Neural cell (in vitro differentiated cells): ENCODE measurements around the gene PTAFR. TPM values are rescaled to one million over a fixed set of nuclear protein-coding genes. Genes with fewer than 3 reads are reported as not detected.

ENCODE experiments used
- H2AFZ ChIP-seq: fragments of 200-600, 300-800 bp; sonication (generic), shearing (Covaris generic); 2 replicates; pipeline ENCODE4 v1.6.0; 2014; ENCODE audit warnings: low read depth, mild to moderate bottlenecking, antibody characterized with exemption, low read length, moderate library complexity
- H3F3A ChIP-seq: fragments of 200-600 bp; shearing (Covaris generic); 2 replicates; pipeline ENCODE4 v1.6.1; 2016; ENCODE audit warnings: mild to moderate bottlenecking, moderate library complexity, mixed read lengths, antibody characterized with exemption, low read length; ENCODE audit not compliant: insufficient read depth, poor library complexity, severe bottlenecking
- H3K27ac ChIP-seq: fragments of 200-600, 300-800 bp; sonication (generic), shearing (Covaris generic); 2 replicates; pipeline ENCODE4 v1.5.1; 2014; ENCODE audit warnings: mild to moderate bottlenecking, low read length, moderate library complexity
- H3K27me3 ChIP-seq: fragments of 300-800, 200-600 bp; sonication (generic), shearing (Covaris generic); 2 replicates; pipeline ENCODE4 v1.6.0; 2014; ENCODE audit warnings: mild to moderate bottlenecking, low read depth, low read length, moderate library complexity; ENCODE audit not compliant: insufficient read depth
- H3K36me3 ChIP-seq: fragments of 300-800, 200-600 bp; sonication (generic), shearing (Covaris generic); 2 replicates; pipeline ENCODE4 v1.5.1; 2014; ENCODE audit warnings: mild to moderate bottlenecking, antibody characterized with exemption, low read length, moderate library complexity; ENCODE audit not compliant: insufficient read depth
- H3K4me2 ChIP-seq: fragments of 300-800, 200-600 bp; sonication (generic), shearing (Covaris generic); 2 replicates; pipeline ENCODE4 v1.6.0; 2014; ENCODE audit warnings: mild to moderate bottlenecking, low read length
- H3K4me3 ChIP-seq: fragments of 300-800, 200-600 bp; sonication (generic), shearing (Covaris generic); 2 replicates; pipeline ENCODE4 v1.5.1; 2014; ENCODE audit warnings: mild to moderate bottlenecking, low read length, moderate library complexity
- H3K79me2 ChIP-seq: fragments of 200-600 bp; shearing (Covaris generic); replicated peaks from 2 replicates; pipeline ENCODE4 v1.6.0; 2014; ENCODE audit warnings: mild to moderate bottlenecking, low read length, moderate library complexity; ENCODE audit not compliant: insufficient read depth
- H3K9ac ChIP-seq: fragments of 300-800, 200-600 bp; sonication (generic), shearing (Covaris generic); 2 replicates; pipeline ENCODE4 v1.6.1; 2016; ENCODE audit warnings: mild to moderate bottlenecking, low read length, mixed read lengths
- H3K9me2 ChIP-seq: fragments of 200-600 bp; shearing (Covaris generic); 2 replicates; pipeline ENCODE4 v1.6.1; 2016; ENCODE audit warnings: mild to moderate bottlenecking, low read length, mixed read lengths; ENCODE audit not compliant: insufficient read depth
- H3K9me3 ChIP-seq: fragments of 200-600, 300-800 bp; sonication (generic), shearing (Covaris generic); 2 replicates; pipeline ENCODE4 v1.6.1; 2016; ENCODE audit warnings: mild to moderate bottlenecking, mixed run types, low read length, moderate library complexity, mixed read lengths
- H4K20me1 ChIP-seq: fragments of 200-600 bp; shearing (Covaris generic); 2 replicates; pipeline ENCODE4 v1.6.1; 2016; ENCODE audit warnings: mild to moderate bottlenecking, mixed run types; ENCODE audit not compliant: insufficient read depth
- CTCF ChIP-seq: fragments of 450-650 bp; IDR thresholded peaks from 2 replicates; pipeline ENCODE4 v1.5.1; 2014; ENCODE audit warnings: antibody characterized with exemption, mild to moderate bottlenecking, moderate library complexity; ENCODE audit not compliant: poor library complexity, severe bottlenecking
- EP300 ChIP-seq: fragments of 450-650 bp; conservative IDR thresholded peaks from 2 replicates; pipeline ENCODE4 v1.6.1; 2014; ENCODE audit warnings: antibody characterized with exemption, mild to moderate bottlenecking, moderate library complexity; ENCODE audit not compliant: poor library complexity, severe bottlenecking
- EZH2 ChIP-seq: fragments of 200-600, 300-800 bp; shearing (Covaris generic), sonication (generic); IDR thresholded peaks from 2 replicates; pipeline ENCODE4 v1.6.1; 2014; ENCODE audit warnings: antibody characterized with exemption, low read length, borderline replicate concordance, mild to moderate bottlenecking; ENCODE audit not compliant: insufficient read depth, poor library complexity, severe bottlenecking
- MXI1 ChIP-seq: fragments of 450-650 bp; conservative IDR thresholded peaks from 2 replicates; pipeline ENCODE4 v1.6.1; 2014; ENCODE audit warnings: antibody characterized with exemption, mild to moderate bottlenecking; ENCODE audit not compliant: poor library complexity, severe bottlenecking
- POLR2AphosphoS5 ChIP-seq: IDR thresholded peaks from 2 replicates; pipeline ENCODE4 v1.6.1; 2012
- RAD21 ChIP-seq: fragments of 450-650 bp; conservative IDR thresholded peaks from 2 replicates; pipeline ENCODE4 v1.6.1; 2014; ENCODE audit warnings: antibody characterized with exemption, mild to moderate bottlenecking, moderate library complexity
- SMC3 ChIP-seq: fragments of 450-650 bp; conservative IDR thresholded peaks from 2 replicates; pipeline ENCODE4 v1.6.1; 2014; ENCODE audit warnings: antibody characterized with exemption, mild to moderate bottlenecking, moderate library complexity; ENCODE audit not compliant: poor library complexity
- TAF1 ChIP-seq: IDR thresholded peaks from 2 replicates; pipeline ENCODE4 v1.6.1; 2012; ENCODE audit warnings: low read depth
- polyA plus RNA-seq: library from polyadenylated mRNA; depleted of rRNA; stranded (reverse); fragments of >200 nt; gene quantifications from 2 replicates; pipeline ENCODE4 v1.2.3, GENCODE V29; 2014
- TF ChIP-seq, protein P1 (sequence below): IDR thresholded peaks from 2 replicates; pipeline ENCODE4 v1.6.1; 2012; ENCODE audit warnings: borderline replicate concordance

PTAFR gene
- polyA plus RNA-seq, 1 donor from 2014 or later, result 0.30 TPM

DNA sequence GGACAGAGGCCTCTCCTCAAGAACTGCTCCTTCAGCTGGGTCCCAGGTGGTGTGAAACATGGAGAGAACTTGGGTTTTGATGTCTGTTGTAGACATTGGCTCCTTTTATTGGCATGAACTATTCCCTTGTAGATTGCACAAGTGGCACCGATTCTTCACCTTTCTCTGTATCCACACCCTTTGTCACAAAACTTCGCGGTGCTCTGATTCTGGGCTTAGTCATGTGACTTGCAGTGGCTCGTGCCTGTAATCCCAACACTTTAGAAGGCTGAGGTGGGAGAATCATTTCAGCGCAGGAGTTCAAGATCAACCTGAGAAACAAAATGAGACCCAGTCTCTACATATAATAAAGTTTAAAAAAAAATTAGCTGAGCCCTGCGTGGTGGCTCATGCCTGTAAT, 45.6 kb downstream of the PTAFR start:
- Histone ChIP-seq H3K27ac (no peak overlapping the region), H3F3A (no peaks in the 10 kb centered on the region), H3K36me3 (no peaks in the 10 kb centered on the region), H3K27me3 (no peaks in the 10 kb centered on the region), H3K4me2 (no peak overlapping the region), H3K79me2 (no peaks in the 10 kb centered on the region), H3K9ac (no peak overlapping the region), H2AFZ (no peak overlapping the region), H3K9me2 (no peaks in the 10 kb centered on the region), H3K4me3 (no peak overlapping the region), H3K9me3 (no peaks in the 10 kb centered on the region), H4K20me1 (no peaks in the 10 kb centered on the region)
- no peak for TF ChIP-seq MXI1
- TF ChIP-seq EZH2, result no peak
- TF ChIP-seq, protein P1, sequence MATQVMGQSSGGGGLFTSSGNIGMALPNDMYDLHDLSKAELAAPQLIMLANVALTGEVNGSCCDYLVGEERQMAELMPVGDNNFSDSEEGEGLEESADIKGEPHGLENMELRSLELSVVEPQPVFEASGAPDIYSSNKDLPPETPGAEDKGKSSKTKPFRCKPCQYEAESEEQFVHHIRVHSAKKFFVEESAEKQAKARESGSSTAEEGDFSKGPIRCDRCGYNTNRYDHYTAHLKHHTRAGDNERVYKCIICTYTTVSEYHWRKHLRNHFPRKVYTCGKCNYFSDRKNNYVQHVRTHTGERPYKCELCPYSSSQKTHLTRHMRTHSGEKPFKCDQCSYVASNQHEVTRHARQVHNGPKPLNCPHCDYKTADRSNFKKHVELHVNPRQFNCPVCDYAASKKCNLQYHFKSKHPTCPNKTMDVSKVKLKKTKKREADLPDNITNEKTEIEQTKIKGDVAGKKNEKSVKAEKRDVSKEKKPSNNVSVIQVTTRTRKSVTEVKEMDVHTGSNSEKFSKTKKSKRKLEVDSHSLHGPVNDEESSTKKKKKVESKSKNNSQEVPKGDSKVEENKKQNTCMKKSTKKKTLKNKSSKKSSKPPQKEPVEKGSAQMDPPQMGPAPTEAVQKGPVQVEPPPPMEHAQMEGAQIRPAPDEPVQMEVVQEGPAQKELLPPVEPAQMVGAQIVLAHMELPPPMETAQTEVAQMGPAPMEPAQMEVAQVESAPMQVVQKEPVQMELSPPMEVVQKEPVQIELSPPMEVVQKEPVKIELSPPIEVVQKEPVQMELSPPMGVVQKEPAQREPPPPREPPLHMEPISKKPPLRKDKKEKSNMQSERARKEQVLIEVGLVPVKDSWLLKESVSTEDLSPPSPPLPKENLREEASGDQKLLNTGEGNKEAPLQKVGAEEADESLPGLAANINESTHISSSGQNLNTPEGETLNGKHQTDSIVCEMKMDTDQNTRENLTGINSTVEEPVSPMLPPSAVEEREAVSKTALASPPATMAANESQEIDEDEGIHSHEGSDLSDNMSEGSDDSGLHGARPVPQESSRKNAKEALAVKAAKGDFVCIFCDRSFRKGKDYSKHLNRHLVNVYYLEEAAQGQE, result no peak
- no peak for TF ChIP-seq CTCF
- no peak for TF ChIP-seq TAF1
- no peak for TF ChIP-seq SMC3
- TF ChIP-seq EP300, result no peak
- TF ChIP-seq POLR2AphosphoS5, result no peak
- TF ChIP-seq RAD21, result no peak

- H3K9me2 ChIP-seq, result no peaks in the 10 kb centered on the region
- H3F3A ChIP-seq, result no peaks in the 10 kb centered on the region
- no peak overlapping the region for H3K4me3 ChIP-seq
- no peaks in the 10 kb centered on the region for H3K79me2 ChIP-seq
- no peak overlapping the region for H2AFZ ChIP-seq
- no peaks in the 10 kb centered on the region for H3K27me3 ChIP-seq
- H3K9me3 ChIP-seq, result no peaks in the 10 kb centered on the region
- no peak overlapping the region for H3K4me2 ChIP-seq
- no peak overlapping the region for H3K27ac ChIP-seq
- H3K36me3 ChIP-seq, result no peaks in the 10 kb centered on the region
- no peak overlapping the region for H3K9ac ChIP-seq
- no peak for TF ChIP-seq EZH2
- no peak for TF ChIP-seq RAD21
- no peak for TF ChIP-seq SMC3
- no peak for TF ChIP-seq TAF1
- TF ChIP-seq CTCF, result no peak
- no peak for TF ChIP-seq EP300
- TF ChIP-seq POLR2AphosphoS5, result no peak
- TF ChIP-seq, protein P1, result no peak
- no peak for TF ChIP-seq MXI1
- no peaks in the 10 kb centered on the region for H4K20me1 ChIP-seq
These were observed 47.3 kb downstream of the PTAFR start for GRCh38 chr1:28129150-28129549.
